OCI-LY7 (cell line): ENCODE results near the gene SLC11A2. TPM values are rescaled to one million over a fixed set of nuclear protein-coding genes. Genes with fewer than 3 reads are reported as not detected.
"Not testable (repeated sequence)": the region's sequence is repeated elsewhere in the genome, so short reads cannot be mapped to it uniquely, and the experiment has no call there.

Experiments used
- BruUV-seq: library from RNA; stranded (reverse); fragments of 400-500 nt; replicated peaks from 2 replicates; lab custom pipeline; 2021; lab: Mats Ljungman, UMichigan
- CTCF ChIA-PET: fragments of 300-600 bp; sonication (Branson Sonifier 250); formaldehyde crosslinking; loops from one replicate; lab custom pipeline; 2022; ENCODE audit warnings: antibody characterized with exemption; ENCODE audit not compliant: unreplicated experiment; lab: Charles Lee
- POLR2A ChIA-PET: fragments of 300-600 bp; sonication (Branson Sonifier 250); formaldehyde crosslinking; loops from one replicate; lab custom pipeline; 2022; ENCODE audit warnings: antibody characterized with exemption; lab: Charles Lee
- DNase-seq: peaks from one replicate; pipeline ENCODE4 v3.0.0-alpha.2; 2015; ENCODE audit warnings: low spot score
- H2AFZ ChIP-seq: fragments of 200-600 bp; sonication (generic), shearing (Covaris generic); 2 replicates; pipeline ENCODE4 v1.6.1; 2014; ENCODE audit warnings: mild to moderate bottlenecking, antibody characterized with exemption, low read length, moderate library complexity
- H3K27ac ChIP-seq: fragments of 200-600 bp; sonication (generic); 2 replicates; pipeline ENCODE4 v1.5.1; 2014; ENCODE audit warnings: mixed run types, low read depth, mild to moderate bottlenecking, moderate library complexity, low read length, inconsistent platforms; ENCODE audit not compliant: poor library complexity, severe bottlenecking
- H3K36me3 ChIP-seq: fragments of 200-600 bp; sonication (generic); 2 replicates; pipeline ENCODE4 v1.6.1; 2014; ENCODE audit warnings: mild to moderate bottlenecking, antibody characterized with exemption, low read length, moderate library complexity, mixed read lengths; ENCODE audit not compliant: insufficient read depth
- H3K4me1 ChIP-seq: fragments of 200-600 bp; sonication (generic); 2 replicates; pipeline ENCODE4 v1.5.1; 2014; ENCODE audit warnings: mild to moderate bottlenecking, low read length; ENCODE audit not compliant: insufficient read depth, poor library complexity, severe bottlenecking
- H3K4me2 ChIP-seq: fragments of 200-600 bp; sonication (generic); 2 replicates; pipeline ENCODE4 v1.6.1; 2014; ENCODE audit warnings: mild to moderate bottlenecking, low read length
- H3K4me3 ChIP-seq: fragments of 200-600 bp; sonication (generic); 2 replicates; pipeline ENCODE4 v1.5.1; 2014; ENCODE audit warnings: mild to moderate bottlenecking, low read depth, low read length; ENCODE audit not compliant: poor library complexity, severe bottlenecking
- H3K79me2 ChIP-seq: fragments of 200-600 bp; sonication (generic); 2 replicates; pipeline ENCODE4 v1.6.1; 2016; ENCODE audit warnings: low read depth, mild to moderate bottlenecking, low read length, moderate library complexity, mixed read lengths; ENCODE audit not compliant: insufficient read depth
- H3K9me2 ChIP-seq: fragments of 200-600 bp; sonication (generic); 2 replicates; pipeline ENCODE4 v1.6.1; 2016; ENCODE audit warnings: mild to moderate bottlenecking, low read length, mixed read lengths; ENCODE audit not compliant: insufficient read depth
- H3K9me3 ChIP-seq: fragments of 200-600 bp; sonication (generic); 2 replicates; pipeline ENCODE4 v1.6.1; 2014; ENCODE audit warnings: mild to moderate bottlenecking, mixed run types, low read length, mixed read lengths
- H4K20me1 ChIP-seq: fragments of 200-600 bp; sonication (generic); 2 replicates; pipeline ENCODE4 v1.6.1; 2014; ENCODE audit warnings: mild to moderate bottlenecking, antibody characterized with exemption, low read length, moderate library complexity, mixed read lengths; ENCODE audit not compliant: insufficient read depth
- EZH2phosphoT487 ChIP-seq: fragments of 200-600 bp; sonication (generic); IDR thresholded peaks from 2 replicates; pipeline ENCODE4 v1.6.1; 2018; ENCODE audit warnings: low read depth, borderline replicate concordance, mild to moderate bottlenecking, mixed run types, antibody characterized with exemption, low read length, moderate library complexity, mixed read lengths
- intact Hi-C: fragments of 100-400 bp; cut with micrococcal nuclease; formaldehyde crosslinking; loops from one replicate; pipeline ENCODE4 v1.10.0; 2022; ENCODE audit not compliant: unreplicated experiment
- total RNA-seq, 2 experiments: library from RNA; depleted of rRNA in 1 of 2; stranded (reverse); fragments of >200 nt in 1 of 2; shearing (Covaris generic) in 1 of 2; gene quantifications; 2 replicates each; pipeline ENCODE4 v1.2.3, GENCODE V29; 2014 to 2022
- TF ChIP-seq, protein P1 (sequence below): fragments of 200-600 bp; sonication (generic); conservative IDR thresholded peaks from 2 replicates; pipeline ENCODE4 v1.5.1; 2014; ENCODE audit warnings: mild to moderate bottlenecking, antibody characterized with exemption, low read length, moderate library complexity, mixed read lengths

The SLC11A2 gene
- total RNA-seq, 2 experiments from 2014 or later: 35.0 to 43.6 TPM

DNA sequence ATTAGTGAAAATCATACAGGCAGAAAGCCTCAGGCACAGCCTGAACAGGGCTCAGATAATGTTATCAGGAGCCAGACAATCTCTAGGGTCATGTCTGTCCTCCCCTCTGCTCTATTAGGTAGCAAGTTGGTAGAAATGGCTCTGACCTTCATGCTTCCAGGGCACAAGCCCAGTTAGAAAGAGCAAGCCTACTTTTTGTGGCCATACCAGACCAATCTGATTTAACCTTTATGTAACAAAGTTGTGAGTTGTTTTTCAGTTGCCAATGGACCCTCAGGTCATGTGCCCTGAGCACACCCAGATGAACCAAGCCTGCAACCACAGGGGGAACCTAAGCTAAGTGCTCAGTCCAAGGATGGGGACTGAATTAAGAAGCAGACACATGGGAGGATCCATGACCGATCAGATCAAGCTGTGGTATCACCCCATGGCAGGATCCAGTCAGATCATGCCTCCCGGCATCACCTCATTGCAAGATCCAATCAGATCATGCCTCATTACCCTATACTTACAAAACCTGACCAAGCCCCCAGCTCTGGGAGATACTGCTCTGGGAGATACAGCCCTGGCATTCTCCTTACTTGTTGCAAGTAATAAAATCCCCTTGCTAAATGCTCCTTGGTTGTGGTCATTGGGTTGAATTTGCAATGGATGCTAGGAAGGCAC, 92.6 kb downstream of the SLC11A2 start:
- no peak for TF ChIP-seq EZH2phosphoT487
- TF ChIP-seq, protein P1, sequence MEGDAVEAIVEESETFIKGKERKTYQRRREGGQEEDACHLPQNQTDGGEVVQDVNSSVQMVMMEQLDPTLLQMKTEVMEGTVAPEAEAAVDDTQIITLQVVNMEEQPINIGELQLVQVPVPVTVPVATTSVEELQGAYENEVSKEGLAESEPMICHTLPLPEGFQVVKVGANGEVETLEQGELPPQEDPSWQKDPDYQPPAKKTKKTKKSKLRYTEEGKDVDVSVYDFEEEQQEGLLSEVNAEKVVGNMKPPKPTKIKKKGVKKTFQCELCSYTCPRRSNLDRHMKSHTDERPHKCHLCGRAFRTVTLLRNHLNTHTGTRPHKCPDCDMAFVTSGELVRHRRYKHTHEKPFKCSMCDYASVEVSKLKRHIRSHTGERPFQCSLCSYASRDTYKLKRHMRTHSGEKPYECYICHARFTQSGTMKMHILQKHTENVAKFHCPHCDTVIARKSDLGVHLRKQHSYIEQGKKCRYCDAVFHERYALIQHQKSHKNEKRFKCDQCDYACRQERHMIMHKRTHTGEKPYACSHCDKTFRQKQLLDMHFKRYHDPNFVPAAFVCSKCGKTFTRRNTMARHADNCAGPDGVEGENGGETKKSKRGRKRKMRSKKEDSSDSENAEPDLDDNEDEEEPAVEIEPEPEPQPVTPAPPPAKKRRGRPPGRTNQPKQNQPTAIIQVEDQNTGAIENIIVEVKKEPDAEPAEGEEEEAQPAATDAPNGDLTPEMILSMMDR: no peak
- no peak for DNase-seq
- Histone ChIP-seq H3K9me2 (no peaks in the 10 kb centered on the region), H3K4me2 (no peak overlapping the region), H3K36me3 (peaks cover 61% of the 10 kb centered on the region), H2AFZ (no peak overlapping the region), H3K9me3 (peaks cover 19% of the 10 kb centered on the region; the same call in 1 of the 2 replicates), H3K79me2 (peaks cover 14% of the 10 kb centered on the region), H4K20me1 (no peaks in the 10 kb centered on the region), H3K4me1 (peaks cover 19% of the 10 kb centered on the region), H3K4me3 (no peak overlapping the region), H3K27ac (no peak overlapping the region)
- intact Hi-C loops: no loop called here
- ChIA-PET CTCF (no interaction called here), POLR2A (interaction anchor here (0.6 to 1.6 kb wide), 3 partner anchors 9 to 51 kb away, joined by 3 to 5 read pairs (median 5); a partner anchor contains a TSS)
- BruUV-seq: no TSS peak

DNA sequence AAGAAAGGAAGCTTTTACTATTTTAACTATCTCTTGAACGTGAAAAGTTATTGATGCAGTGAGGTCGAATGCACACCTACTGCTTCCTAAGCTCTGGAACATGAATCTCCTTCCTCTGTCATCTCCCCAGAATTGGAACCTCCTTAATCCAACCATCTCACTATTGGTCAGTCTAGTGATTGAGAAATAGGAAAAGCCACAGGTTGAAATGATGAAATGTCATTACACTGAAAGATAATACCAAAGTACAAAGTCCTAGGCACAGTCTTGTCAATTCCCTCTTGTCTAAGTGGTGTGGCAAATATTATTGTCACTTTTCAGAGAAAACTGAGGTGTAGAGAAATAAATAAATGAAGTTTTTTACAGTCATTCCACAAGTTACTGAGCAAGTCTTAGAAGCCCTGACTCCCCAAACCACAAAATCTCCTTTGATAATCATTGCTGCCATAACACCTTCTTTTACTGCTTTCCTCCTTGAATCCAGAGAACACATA, 93.3 kb downstream of the SLC11A2 start:
- TF ChIP-seq, protein P1: no peak
- TF ChIP-seq EZH2phosphoT487: no peak
- Histone ChIP-seq H3K79me2 (peaks cover 22% of the 10 kb centered on the region), H3K9me2 (no peaks in the 10 kb centered on the region), H2AFZ (no peak overlapping the region), H3K9me3 (peaks cover 17% of the 10 kb centered on the region; the same call in 1 of the 2 replicates), H3K36me3 (peaks cover 61% of the 10 kb centered on the region), H3K4me1 (peaks cover 26% of the 10 kb centered on the region), H4K20me1 (no peaks in the 10 kb centered on the region), H3K4me3 (no peak overlapping the region), H3K27ac (no peak overlapping the region), H3K4me2 (no peak overlapping the region)
- intact Hi-C loops: no loop called here
- DNase-seq: no peak
- ChIA-PET POLR2A (interaction anchor here (1.3 kb wide), 1 partner anchor 51 kb away, joined by 3 read pairs; no protein-coding TSS in a partner anchor), CTCF (no interaction called here)
- BruUV-seq: no TSS peak

- BruUV-seq, H3K9me2 ChIP-seq, DNase-seq, H3K9me3 ChIP-seq, H3K4me3 ChIP-seq, H3K4me2 ChIP-seq, H2AFZ ChIP-seq, intact Hi-C loops, H4K20me1 ChIP-seq, CTCF ChIA-PET, H3K27ac ChIP-seq: not testable (repeated sequence)
- Histone ChIP-seq H3K79me2 (peaks cover 46% of the 10 kb centered on the region), H3K4me1 (peaks cover 33% of the 10 kb centered on the region), H3K36me3 (peaks cover 66% of the 10 kb centered on the region)
- POLR2A ChIA-PET: interaction anchor here (0.6 kb wide), 1 partner anchor 363 kb away, joined by 3 read pairs; no protein-coding TSS in a partner anchor
Observed at GRCh38 chr12:50930477-50930876, 95.7 kb downstream of the SLC11A2 start.
